ENCODE data around the gene SLC22A23. TPM values are rescaled to one million over a fixed set of nuclear protein-coding genes. Genes with fewer than 3 reads are reported as not detected.
A peak's percentile ranks its signal among the peaks of the same experiment; 100 is the strongest.

SLC22A23 gene
- total RNA-seq, 4 donors from 2014 or later = 7.6 to 13.1 (median 9.5) TPM

DNA sequence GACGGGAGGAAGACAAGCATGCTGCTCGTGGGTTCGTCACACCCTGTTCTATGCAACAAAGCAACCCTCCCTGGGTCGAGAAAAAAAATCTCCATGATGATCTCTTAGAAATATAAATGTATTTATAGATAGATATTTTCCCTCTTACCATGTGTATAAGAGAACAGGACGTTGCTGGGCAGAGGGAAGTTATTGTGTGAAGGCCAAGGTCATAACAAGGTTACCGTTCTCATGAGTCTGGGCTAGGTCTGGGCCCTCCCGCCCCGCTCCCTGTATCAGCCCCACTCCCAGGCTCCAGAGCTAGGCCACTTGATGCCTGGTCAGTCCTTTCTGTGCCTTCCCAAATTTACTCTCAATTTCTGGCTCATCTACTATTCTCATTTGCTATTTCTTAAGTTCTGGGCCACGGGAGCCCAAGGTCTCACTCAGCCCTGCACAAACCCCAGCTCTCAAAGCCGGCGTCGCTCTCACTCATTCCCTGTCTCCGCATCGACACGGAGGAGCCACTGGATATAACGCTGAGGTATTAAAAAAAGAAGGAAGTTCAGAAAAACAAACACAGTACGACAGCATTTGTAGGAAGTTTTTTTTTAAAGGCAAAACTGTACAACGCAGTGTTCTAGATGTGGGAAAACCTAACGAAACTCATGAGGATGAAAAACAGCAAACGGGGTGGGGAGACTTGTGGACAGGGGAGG lies 101.3 kb downstream of the SLC22A23 start:
- peaks cover 27 to 61% (median 45%) of the 10 kb centered on the region in 4 donors for H3K4me1 ChIP-seq
- DNase-seq (ENCODE audit: extremely low spot score) = peak; percentile 93
- intact Hi-C loops (cut with DNase I) = loop anchor here (5.0 kb wide), 1 partner anchor 73 kb away; no protein-coding TSS in a partner anchor
- H3K9me3 ChIP-seq = no peaks in the 10 kb centered on the region
- TF ChIP-seq CTCF (IDR thresholded peaks at IDR 0.05) (no peak), POLR2AphosphoS5 (IDR thresholded peaks at IDR 0.05) (peak in 1 of 2 donors; percentile 20)
- H3K4me3 ChIP-seq = peak overlapping the region; percentile 48 to 56 (median 49)
- peak overlapping the region; percentile 87 to 96 (median 94) for H3K27ac ChIP-seq (replicated peaks in 1 of 4)
- H3K27me3 ChIP-seq = no peaks in the 10 kb centered on the region
- WGBS = 11% methylated on average over 19 of the region's 20 CpGs
- no peaks in the 10 kb centered on the region for H3K36me3 ChIP-seq

DNA sequence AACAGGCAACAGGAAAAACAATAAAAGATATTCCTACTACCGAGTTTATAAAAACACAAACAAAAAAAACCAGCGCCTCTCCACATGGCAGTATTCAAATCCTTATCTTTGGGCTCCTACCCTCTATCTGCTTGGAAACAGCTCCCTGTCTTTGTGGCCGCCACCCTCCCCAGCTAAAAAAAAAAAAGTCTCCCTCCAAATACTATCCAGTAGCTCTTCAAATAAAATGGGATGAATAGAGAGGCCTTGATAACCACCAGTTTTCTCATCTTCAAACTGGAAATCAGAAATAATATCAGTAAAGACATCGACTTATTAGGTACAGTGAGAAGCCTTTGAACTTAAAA lies 101.9 kb downstream of the SLC22A23 start:
- H3K27ac ChIP-seq (replicated peaks in 1 of 4) = peak overlapping the region; percentile 87 to 96 (median 94)
- no peak for TF ChIP-seq EP300 (IDR thresholded peaks at IDR 0.05)
- TF ChIP-seq CTCF (IDR thresholded peaks at IDR 0.05) = no peak
- TF ChIP-seq POLR2AphosphoS5 (IDR thresholded peaks at IDR 0.05) = no peak
- H3K4me3 ChIP-seq = no peak overlapping the region
- intact Hi-C loops (cut with DNase I) = loop anchor here (5.0 kb wide), 1 partner anchor 73 kb away; no protein-coding TSS in a partner anchor
- peaks cover 27 to 66% (median 48%) of the 10 kb centered on the region in 4 donors for H3K4me1 ChIP-seq
- WGBS = 87% methylated on average over 4 of the region's 4 CpGs
- no peaks in the 10 kb centered on the region for H3K27me3 ChIP-seq
- H3K9me3 ChIP-seq = no peaks in the 10 kb centered on the region
- H3K36me3 ChIP-seq = no peaks in the 10 kb centered on the region
- no peak for DNase-seq (ENCODE audit: extremely low spot score)

DNA sequence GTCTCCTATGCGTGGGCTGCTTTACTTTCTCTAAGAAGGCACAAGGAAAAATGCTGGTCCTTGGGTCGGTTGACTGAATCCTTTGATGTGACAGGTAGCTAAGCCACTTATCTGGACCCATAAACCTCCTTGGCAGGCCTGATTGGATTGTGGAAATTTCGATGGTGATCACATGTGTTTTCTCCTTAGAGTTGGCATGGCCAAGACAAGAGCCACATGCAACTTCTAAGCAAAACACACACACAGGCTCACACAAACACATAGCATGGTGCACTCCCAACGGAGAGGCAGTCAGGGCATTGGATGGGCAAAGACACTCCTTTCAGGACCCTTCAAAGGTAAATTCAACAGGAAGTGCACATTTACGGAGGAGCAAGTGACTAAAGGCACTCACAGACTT lies 102.9 kb downstream of the SLC22A23 start:
- Histone ChIP-seq H3K4me1 (peaks cover 27 to 65% (median 48%) of the 10 kb centered on the region in 4 donors), H3K36me3 (no peaks in the 10 kb centered on the region), H3K27me3 (no peaks in the 10 kb centered on the region), H3K9me3 (no peaks in the 10 kb centered on the region), H3K4me3 (no peak overlapping the region), H3K27ac (replicated peaks in 1 of 4) (peak overlapping the region; percentile 87 to 96 (median 94))
- intact Hi-C loops (cut with DNase I) = no loop called here
- WGBS = 100% methylated on average over 5 of the region's 5 CpGs
- DNase-seq (ENCODE audit: extremely low spot score) = no peak
- TF ChIP-seq EP300 (IDR thresholded peaks at IDR 0.05) (no peak), POLR2AphosphoS5 (IDR thresholded peaks at IDR 0.05) (no peak), POLR2A (IDR thresholded peaks at IDR 0.05; ENCODE audit: low read depth) (no peak), CTCF (IDR thresholded peaks at IDR 0.05) (no peak)

DNA sequence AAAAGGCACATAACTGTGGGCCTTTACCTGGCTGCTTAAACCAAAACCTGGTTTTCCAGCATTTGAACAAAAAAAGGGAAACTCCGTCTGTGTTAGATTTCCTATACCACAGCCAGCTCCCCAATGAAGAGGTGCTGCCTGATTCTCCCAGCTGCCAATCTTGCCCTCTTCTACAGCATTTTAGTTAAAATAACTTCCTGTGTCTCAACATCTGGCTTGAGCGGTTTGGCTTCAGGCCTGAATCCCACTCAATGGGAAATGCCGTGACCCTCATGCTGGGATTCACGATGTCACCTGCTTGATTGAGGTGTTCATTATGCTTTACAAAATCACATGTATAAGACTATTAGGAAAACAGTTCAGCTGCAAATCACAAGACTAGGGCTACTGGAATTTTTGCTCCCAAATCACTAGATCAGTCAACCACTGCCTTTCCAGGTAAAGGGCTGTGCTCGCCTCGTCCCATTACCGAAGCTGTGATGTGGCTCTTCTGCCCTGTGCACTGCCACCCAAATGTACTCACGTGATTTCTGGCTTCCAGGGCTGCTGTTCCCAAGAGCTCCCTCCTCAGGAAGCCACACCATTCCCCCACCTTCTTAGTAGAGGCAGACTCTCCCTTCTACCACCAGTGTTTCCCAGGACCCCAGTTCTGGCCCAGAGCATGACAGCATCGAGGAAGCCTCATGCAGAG lies 103.5 kb downstream of the SLC22A23 start:
- Histone ChIP-seq H3K4me1 (peaks cover 27 to 62% (median 48%) of the 10 kb centered on the region in 4 donors), H3K27ac (replicated peaks in 1 of 4) (peak overlapping the region in 2 of 4 donors; percentile 87 to 93), H3K36me3 (no peaks in the 10 kb centered on the region), H3K4me3 (no peak overlapping the region), H3K27me3 (no peaks in the 10 kb centered on the region), H3K9me3 (no peaks in the 10 kb centered on the region)
- DNase-seq (ENCODE audit: extremely low spot score) = no peak
- 76% methylated on average over 9 of the region's 9 CpGs for WGBS
- intact Hi-C loops (cut with DNase I) = no loop called here
- TF ChIP-seq EP300 (IDR thresholded peaks at IDR 0.05) = no peak
- no peak for TF ChIP-seq POLR2A (IDR thresholded peaks at IDR 0.05; ENCODE audit: low read depth)
- TF ChIP-seq POLR2AphosphoS5 (IDR thresholded peaks at IDR 0.05) = no peak
- no peak for TF ChIP-seq CTCF (IDR thresholded peaks at IDR 0.05)

Data from esophagus muscularis mucosa (tissue), 4 donors.